ENCODE results near the gene TMEM140.

DNA sequence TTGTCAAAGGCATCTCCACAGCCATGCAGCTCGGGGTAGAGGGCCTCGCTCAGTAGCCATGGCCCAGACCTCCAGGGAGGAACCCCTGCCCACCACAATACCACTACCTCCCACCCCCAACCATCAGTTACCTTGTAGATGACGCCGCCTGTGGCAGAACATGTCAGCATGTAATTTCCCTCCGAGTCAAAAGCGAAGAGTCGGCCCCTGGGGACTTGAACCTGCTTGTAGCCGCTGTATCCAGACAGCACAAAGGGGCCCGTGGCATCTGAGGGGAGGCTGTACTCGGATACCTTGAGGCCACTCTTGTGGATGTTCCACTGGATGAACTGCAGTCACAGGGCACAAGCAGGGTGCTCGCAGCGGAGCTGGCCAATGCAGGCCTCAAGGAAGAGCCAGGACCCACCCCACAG is 39.0 kb downstream of the TMEM140 start:
- TF ChIP-seq, protein P1, sequence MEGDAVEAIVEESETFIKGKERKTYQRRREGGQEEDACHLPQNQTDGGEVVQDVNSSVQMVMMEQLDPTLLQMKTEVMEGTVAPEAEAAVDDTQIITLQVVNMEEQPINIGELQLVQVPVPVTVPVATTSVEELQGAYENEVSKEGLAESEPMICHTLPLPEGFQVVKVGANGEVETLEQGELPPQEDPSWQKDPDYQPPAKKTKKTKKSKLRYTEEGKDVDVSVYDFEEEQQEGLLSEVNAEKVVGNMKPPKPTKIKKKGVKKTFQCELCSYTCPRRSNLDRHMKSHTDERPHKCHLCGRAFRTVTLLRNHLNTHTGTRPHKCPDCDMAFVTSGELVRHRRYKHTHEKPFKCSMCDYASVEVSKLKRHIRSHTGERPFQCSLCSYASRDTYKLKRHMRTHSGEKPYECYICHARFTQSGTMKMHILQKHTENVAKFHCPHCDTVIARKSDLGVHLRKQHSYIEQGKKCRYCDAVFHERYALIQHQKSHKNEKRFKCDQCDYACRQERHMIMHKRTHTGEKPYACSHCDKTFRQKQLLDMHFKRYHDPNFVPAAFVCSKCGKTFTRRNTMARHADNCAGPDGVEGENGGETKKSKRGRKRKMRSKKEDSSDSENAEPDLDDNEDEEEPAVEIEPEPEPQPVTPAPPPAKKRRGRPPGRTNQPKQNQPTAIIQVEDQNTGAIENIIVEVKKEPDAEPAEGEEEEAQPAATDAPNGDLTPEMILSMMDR (IDR thresholded peaks at IDR 0.05), result no peak
- TF ChIP-seq ZFX (IDR thresholded peaks at IDR 0.05; ENCODE audit: borderline replicate concordance), result no peak
